ENCODE results near the gene TEX22. TPM values are rescaled to one million over a fixed set of nuclear protein-coding genes. Genes with fewer than 3 reads are reported as not detected.

The TEX22 gene
- polyA plus RNA-seq, 3 donors = 0.52 to 2.2 (median 0.57) TPM

DNA sequence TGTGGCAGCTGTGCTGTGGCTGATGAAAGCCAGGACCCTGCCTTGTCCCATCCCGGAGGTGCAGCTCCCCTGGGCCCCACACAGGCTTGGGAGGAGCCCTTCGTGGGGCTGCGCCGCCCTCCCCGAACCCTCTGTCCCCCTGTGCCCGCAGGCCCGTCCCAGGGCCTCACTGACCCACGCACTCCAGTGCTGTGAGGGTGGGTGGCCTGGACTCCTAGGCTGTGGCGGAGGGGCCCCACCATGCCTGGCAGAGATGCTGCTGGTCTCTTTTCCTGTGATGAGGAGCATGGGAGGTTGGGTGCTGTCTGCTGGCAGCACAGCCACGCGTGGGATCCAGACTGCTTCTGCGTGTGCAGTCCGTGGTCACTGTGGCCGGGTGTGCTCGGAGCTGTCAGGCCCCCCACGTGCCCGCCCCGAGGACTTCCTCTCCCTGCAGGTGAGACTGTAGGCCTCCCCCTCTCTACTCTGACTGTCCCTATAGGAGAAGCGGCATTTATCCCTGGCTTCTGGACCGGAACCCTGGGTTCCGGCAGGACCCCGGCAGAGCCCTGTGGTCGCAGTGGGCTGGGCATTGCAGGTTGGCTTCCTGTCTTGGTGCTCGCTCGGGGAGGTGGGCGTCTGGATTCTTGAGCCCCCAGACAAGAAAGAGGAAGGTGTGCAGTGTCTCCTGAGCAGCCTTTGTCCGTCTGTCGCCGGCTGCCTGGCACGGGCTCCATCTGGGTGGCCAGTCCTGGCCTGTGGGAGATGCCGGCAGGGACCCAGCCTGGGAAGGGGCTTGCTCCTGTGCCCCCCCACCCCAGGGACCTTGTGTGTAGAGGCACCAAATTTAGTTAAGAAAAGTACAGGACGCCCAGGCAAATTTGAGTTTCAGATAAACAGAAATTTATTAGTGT lies 23.6 kb downstream of the TEX22 start:
- intact Hi-C loops (cut with micrococcal nuclease) = no loop called here
- 33% methylated on average over 27 of the region's 32 CpGs for WGBS (ENCODE audit: insufficient coverage)
- no peak overlapping the region for H3K27ac ChIP-seq (ENCODE audit: low read depth in 1 of 2, low read length in 2 of 2)
- Mint-ChIP-seq H3K4me3 (peak overlapping the region; percentile 60 to 63), H3K4me1 (peaks cover 28% of the 10 kb centered on the region), H3K9me3 (peaks cover 0 to 3% (median 0%) of the 10 kb centered on the region in 7 donors), H3K27ac (peak overlapping the region in 1 of 7 donors; percentile 41), H3K27me3 (ENCODE audit: low read depth in 3 of 3) (peaks cover 2 to 11% (median 6%) of the 10 kb centered on the region in 3 donors), H3K36me3 (peaks cover 12 to 35% of the 10 kb centered on the region in 2 donors)
- H3K4me1 ChIP-seq (ENCODE audit: control insufficient read depth in 1 of 2, insufficient read depth in 2 of 2, low read length in 2 of 2) = peaks cover 26 to 34% of the 10 kb centered on the region in 2 donors
- peak overlapping the region; percentile 60 for H3K9ac ChIP-seq (ENCODE audit: insufficient read depth, low read length, poor library complexity, severe bottlenecking)
- no peak for DNase-seq
- no peak overlapping the region for H2AFZ ChIP-seq (ENCODE audit: insufficient read depth, low read depth, low read length, poor library complexity, severe bottlenecking)
- H3K36me3 ChIP-seq (replicated peaks in 1 of 2; ENCODE audit: control insufficient read depth in 1 of 2, insufficient read depth in 2 of 2, low read length in 2 of 2) = peaks cover 8 to 18% of the 10 kb centered on the region in 2 donors
- peaks cover 54% of the 10 kb centered on the region for H4K20me1 ChIP-seq (ENCODE audit: insufficient read depth, low read length)
- H3K4me2 ChIP-seq (replicated peaks; ENCODE audit: extremely low read depth, low read length, poor library complexity, severe bottlenecking) = peak overlapping the region; percentile 74
- peaks cover 66% of the 10 kb centered on the region for H3K79me2 ChIP-seq (ENCODE audit: insufficient read depth, low read length)
- TF ChIP-seq, protein P1, sequence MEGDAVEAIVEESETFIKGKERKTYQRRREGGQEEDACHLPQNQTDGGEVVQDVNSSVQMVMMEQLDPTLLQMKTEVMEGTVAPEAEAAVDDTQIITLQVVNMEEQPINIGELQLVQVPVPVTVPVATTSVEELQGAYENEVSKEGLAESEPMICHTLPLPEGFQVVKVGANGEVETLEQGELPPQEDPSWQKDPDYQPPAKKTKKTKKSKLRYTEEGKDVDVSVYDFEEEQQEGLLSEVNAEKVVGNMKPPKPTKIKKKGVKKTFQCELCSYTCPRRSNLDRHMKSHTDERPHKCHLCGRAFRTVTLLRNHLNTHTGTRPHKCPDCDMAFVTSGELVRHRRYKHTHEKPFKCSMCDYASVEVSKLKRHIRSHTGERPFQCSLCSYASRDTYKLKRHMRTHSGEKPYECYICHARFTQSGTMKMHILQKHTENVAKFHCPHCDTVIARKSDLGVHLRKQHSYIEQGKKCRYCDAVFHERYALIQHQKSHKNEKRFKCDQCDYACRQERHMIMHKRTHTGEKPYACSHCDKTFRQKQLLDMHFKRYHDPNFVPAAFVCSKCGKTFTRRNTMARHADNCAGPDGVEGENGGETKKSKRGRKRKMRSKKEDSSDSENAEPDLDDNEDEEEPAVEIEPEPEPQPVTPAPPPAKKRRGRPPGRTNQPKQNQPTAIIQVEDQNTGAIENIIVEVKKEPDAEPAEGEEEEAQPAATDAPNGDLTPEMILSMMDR (IDR thresholded peaks at IDR 0.05) = no peak
- peaks cover 0 to 2% of the 10 kb centered on the region in 2 donors for H3K9me3 ChIP-seq (replicated peaks in 1 of 2; ENCODE audit: control insufficient read depth in 1 of 2, insufficient read depth in 1 of 2, low read length in 2 of 2)
- H3K27me3 ChIP-seq (ENCODE audit: control insufficient read depth in 2 of 2, insufficient read depth in 2 of 2, low read length in 2 of 2) = peaks cover 0 to 5% of the 10 kb centered on the region in 2 donors
- H3K4me3 ChIP-seq (replicated peaks in 1 of 3; ENCODE audit: low read depth in 2 of 3, low read length in 3 of 3) = peak overlapping the region in 1 of 3 experiments; percentile 76

- H3K9me3 Mint-ChIP-seq = peaks cover 0 to 4% (median 2%) of the 10 kb centered on the region in 7 donors
- no peak overlapping the region for H3K4me2 ChIP-seq (replicated peaks; ENCODE audit: extremely low read depth, low read length, poor library complexity, severe bottlenecking)
- H3K9me3 ChIP-seq (replicated peaks in 1 of 2; ENCODE audit: control insufficient read depth in 1 of 2, insufficient read depth in 1 of 2, low read length in 2 of 2) = peaks cover 0 to 5% of the 10 kb centered on the region in 2 donors
- peaks cover 8 to 21% of the 10 kb centered on the region in 2 donors for H3K36me3 ChIP-seq (replicated peaks in 1 of 2; ENCODE audit: control insufficient read depth in 1 of 2, insufficient read depth in 2 of 2, low read length in 2 of 2)
- H2AFZ ChIP-seq (ENCODE audit: insufficient read depth, low read depth, low read length, poor library complexity, severe bottlenecking) = no peak overlapping the region
- H3K27me3 ChIP-seq (ENCODE audit: control insufficient read depth in 2 of 2, insufficient read depth in 2 of 2, low read length in 2 of 2) = peaks cover 0 to 5% of the 10 kb centered on the region in 2 donors
- no peak overlapping the region for H3K4me3 ChIP-seq (replicated peaks in 1 of 3; ENCODE audit: low read depth in 2 of 3, low read length in 3 of 3)
- H3K9ac ChIP-seq (ENCODE audit: insufficient read depth, low read length, poor library complexity, severe bottlenecking) = no peak overlapping the region
- H3K4me3 Mint-ChIP-seq = no peak overlapping the region
- WGBS (ENCODE audit: insufficient coverage) = 82% methylated on average over 18 of the region's 21 CpGs
- H3K36me3 Mint-ChIP-seq = peaks cover 19 to 42% of the 10 kb centered on the region in 2 donors
- intact Hi-C loops (cut with micrococcal nuclease) = no loop called here
- peaks cover 2 to 7% (median 6%) of the 10 kb centered on the region in 3 donors for H3K27me3 Mint-ChIP-seq (ENCODE audit: low read depth in 3 of 3)
- H3K4me1 Mint-ChIP-seq = peaks cover 28% of the 10 kb centered on the region
- no peak for DNase-seq
- H3K27ac ChIP-seq (ENCODE audit: low read depth in 1 of 2, low read length in 2 of 2) = no peak overlapping the region
- peaks cover 62% of the 10 kb centered on the region for H4K20me1 ChIP-seq (ENCODE audit: insufficient read depth, low read length)
- H3K27ac Mint-ChIP-seq = no peak overlapping the region
- TF ChIP-seq, protein P1 (IDR thresholded peaks at IDR 0.05) = no peak
- H3K79me2 ChIP-seq (ENCODE audit: insufficient read depth, low read length) = peaks cover 74% of the 10 kb centered on the region
- peaks cover 26 to 34% of the 10 kb centered on the region in 2 donors for H3K4me1 ChIP-seq (ENCODE audit: control insufficient read depth in 1 of 2, insufficient read depth in 2 of 2, low read length in 2 of 2)
These were observed 24.6 kb downstream of the TEX22 start for GRCh38 chr14:105422695-105423487.
